A673 (cell line): ENCODE measurements around the gene SCUBE2. TPM values are rescaled to one million over a fixed set of nuclear protein-coding genes. Genes with fewer than 3 reads are reported as not detected.

ENCODE experiments used
- BruUV-seq: library from RNA; stranded (reverse); fragments of 400-500 nt; replicated peaks from 2 replicates; lab custom pipeline; 2021; lab: Mats Ljungman, UMichigan
- CTCF ChIA-PET: fragments of 300-600 bp; sonication (Branson Sonifier 250); formaldehyde crosslinking; loops from one replicate; lab custom pipeline; 2022; ENCODE audit warnings: antibody characterized with exemption; lab: Charles Lee
- POLR2A ChIA-PET: fragments of 300-600 bp; sonication (Branson Sonifier 250); formaldehyde crosslinking; loops from one replicate; lab custom pipeline; 2022; ENCODE audit warnings: antibody characterized with exemption; ENCODE audit not compliant: low non-redundant PET; lab: Charles Lee
- DNase-seq: peaks from one replicate; pipeline ENCODE4 v3.0.0-alpha.2; 2015; ENCODE audit warnings: low spot score
- H3K27ac ChIP-seq: fragments of 200-600 bp; sonication (generic); 2 replicates; pipeline ENCODE4 v1.5.1; 2016; ENCODE audit warnings: mixed run types, low read depth, mild to moderate bottlenecking, mixed read lengths, antibody characterized with exemption, low read length; ENCODE audit not compliant: poor library complexity, severe bottlenecking
- H3K27me3 ChIP-seq: fragments of 200-600 bp; sonication (generic); replicated peaks from 2 replicates; pipeline ENCODE4 v1.6.1; 2017; ENCODE audit warnings: mixed run types, low read depth, mild to moderate bottlenecking, mixed read lengths, antibody characterized with exemption, low read length; ENCODE audit not compliant: insufficient read depth, poor library complexity
- H3K36me3 ChIP-seq: fragments of 200-600 bp; sonication (generic); 2 replicates; pipeline ENCODE4 v1.6.1; 2016; ENCODE audit warnings: mixed run types, mild to moderate bottlenecking, mixed read lengths, antibody characterized with exemption, low read length; ENCODE audit not compliant: insufficient read depth, poor library complexity, severe bottlenecking
- H3K4me1 ChIP-seq: fragments of 200-600 bp; sonication (generic); 2 replicates; pipeline ENCODE4 v1.6.1; 2017; ENCODE audit warnings: mixed run types, mild to moderate bottlenecking, mixed read lengths, antibody characterized with exemption, low read length; ENCODE audit not compliant: insufficient read depth, poor library complexity, severe bottlenecking
- H3K4me3 ChIP-seq: fragments of 200-600 bp; sonication (generic); 2 replicates; pipeline ENCODE4 v1.5.1; 2016; ENCODE audit warnings: low read depth, mixed run types, mild to moderate bottlenecking, mixed read lengths, low read length; ENCODE audit not compliant: poor library complexity, severe bottlenecking
- H3K9me3 ChIP-seq: fragments of 200-600 bp; sonication (generic); 2 replicates; pipeline ENCODE4 v1.6.1; 2016; ENCODE audit warnings: mixed run types, low read depth, mild to moderate bottlenecking, mixed read lengths, antibody characterized with exemption, low read length; ENCODE audit not compliant: poor library complexity, severe bottlenecking
- EZH2 ChIP-seq: fragments of 200-600 bp; sonication (generic); IDR thresholded peaks from 2 replicates; pipeline ENCODE4 v1.6.1; 2017; ENCODE audit warnings: borderline replicate concordance, low read depth, mild to moderate bottlenecking, mixed read lengths, antibody characterized with exemption, low read length; ENCODE audit not compliant: poor library complexity, severe bottlenecking
- intact Hi-C: fragments of 100-400 bp; cut with micrococcal nuclease; formaldehyde crosslinking; loops from one replicate; pipeline ENCODE4 v1.10.0; 2022; ENCODE audit not compliant: unreplicated experiment
- total RNA-seq: library from RNA; stranded (reverse); gene quantifications from 2 replicates; pipeline ENCODE4 v1.2.3, GENCODE V29; 2021
- TF ChIP-seq, protein P1 (sequence below): fragments of 300-800, 200-600 bp; sonication (generic); conservative IDR thresholded peaks from 2 replicates; pipeline ENCODE4 v1.5.1; 2017; ENCODE audit warnings: low read depth, mild to moderate bottlenecking, antibody characterized with exemption, low read length, moderate library complexity, mixed read lengths

The SCUBE2 gene
- total RNA-seq, 1 experiment from 2014 or later: 1.4 TPM

DNA sequence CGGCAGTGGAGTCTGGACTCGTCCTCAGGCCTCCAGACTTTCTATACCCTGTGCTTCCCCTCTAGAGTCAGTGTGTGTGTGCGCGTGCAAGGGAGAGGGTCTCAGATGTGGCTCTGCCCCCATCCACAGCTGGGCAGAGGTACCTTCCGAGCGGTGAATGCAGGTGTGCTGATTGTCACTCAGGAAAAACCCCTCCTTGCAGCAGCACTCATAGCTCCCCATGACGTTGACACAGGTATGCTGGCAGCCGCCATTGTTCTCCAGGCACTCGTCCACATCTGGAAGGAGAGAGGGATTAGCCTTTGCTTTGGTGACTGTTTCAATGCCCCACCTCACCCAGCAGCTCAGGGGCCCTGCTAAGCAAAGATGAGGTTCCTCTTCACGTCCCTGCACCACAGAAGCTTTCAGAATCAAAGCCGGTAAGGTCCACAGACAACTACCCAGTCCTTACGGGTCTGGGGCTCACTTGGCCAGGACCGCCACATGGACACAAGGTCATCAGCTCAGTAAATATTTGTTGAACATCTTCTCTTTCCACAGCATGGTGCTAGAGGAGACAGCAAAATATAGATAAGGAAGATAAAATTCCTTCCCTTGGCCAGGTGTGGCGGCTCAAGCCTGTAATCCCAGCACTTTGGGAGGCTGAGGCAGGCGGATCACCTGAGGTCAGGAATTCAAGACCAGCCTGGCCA lies 16.9 kb downstream of the SCUBE2 start:
- DNase-seq: no peak
- H3K36me3 ChIP-seq: no peaks in the 10 kb centered on the region
- no peaks in the 10 kb centered on the region for H3K27me3 ChIP-seq
- BruUV-seq: no TSS peak
- ChIA-PET POLR2A (no interaction called here), CTCF (interaction anchor here (0.6 kb wide), 1 partner anchor 460 kb away, joined by 7 read pairs; no protein-coding TSS in a partner anchor)
- H3K27ac ChIP-seq: no peak overlapping the region
- intact Hi-C loops: no loop called here
- TF ChIP-seq, protein P1, sequence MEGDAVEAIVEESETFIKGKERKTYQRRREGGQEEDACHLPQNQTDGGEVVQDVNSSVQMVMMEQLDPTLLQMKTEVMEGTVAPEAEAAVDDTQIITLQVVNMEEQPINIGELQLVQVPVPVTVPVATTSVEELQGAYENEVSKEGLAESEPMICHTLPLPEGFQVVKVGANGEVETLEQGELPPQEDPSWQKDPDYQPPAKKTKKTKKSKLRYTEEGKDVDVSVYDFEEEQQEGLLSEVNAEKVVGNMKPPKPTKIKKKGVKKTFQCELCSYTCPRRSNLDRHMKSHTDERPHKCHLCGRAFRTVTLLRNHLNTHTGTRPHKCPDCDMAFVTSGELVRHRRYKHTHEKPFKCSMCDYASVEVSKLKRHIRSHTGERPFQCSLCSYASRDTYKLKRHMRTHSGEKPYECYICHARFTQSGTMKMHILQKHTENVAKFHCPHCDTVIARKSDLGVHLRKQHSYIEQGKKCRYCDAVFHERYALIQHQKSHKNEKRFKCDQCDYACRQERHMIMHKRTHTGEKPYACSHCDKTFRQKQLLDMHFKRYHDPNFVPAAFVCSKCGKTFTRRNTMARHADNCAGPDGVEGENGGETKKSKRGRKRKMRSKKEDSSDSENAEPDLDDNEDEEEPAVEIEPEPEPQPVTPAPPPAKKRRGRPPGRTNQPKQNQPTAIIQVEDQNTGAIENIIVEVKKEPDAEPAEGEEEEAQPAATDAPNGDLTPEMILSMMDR: no peak
- TF ChIP-seq EZH2: no peak
- H3K9me3 ChIP-seq: no peaks in the 10 kb centered on the region
- H3K4me1 ChIP-seq: no peaks in the 10 kb centered on the region
- no peak overlapping the region for H3K4me3 ChIP-seq

DNA sequence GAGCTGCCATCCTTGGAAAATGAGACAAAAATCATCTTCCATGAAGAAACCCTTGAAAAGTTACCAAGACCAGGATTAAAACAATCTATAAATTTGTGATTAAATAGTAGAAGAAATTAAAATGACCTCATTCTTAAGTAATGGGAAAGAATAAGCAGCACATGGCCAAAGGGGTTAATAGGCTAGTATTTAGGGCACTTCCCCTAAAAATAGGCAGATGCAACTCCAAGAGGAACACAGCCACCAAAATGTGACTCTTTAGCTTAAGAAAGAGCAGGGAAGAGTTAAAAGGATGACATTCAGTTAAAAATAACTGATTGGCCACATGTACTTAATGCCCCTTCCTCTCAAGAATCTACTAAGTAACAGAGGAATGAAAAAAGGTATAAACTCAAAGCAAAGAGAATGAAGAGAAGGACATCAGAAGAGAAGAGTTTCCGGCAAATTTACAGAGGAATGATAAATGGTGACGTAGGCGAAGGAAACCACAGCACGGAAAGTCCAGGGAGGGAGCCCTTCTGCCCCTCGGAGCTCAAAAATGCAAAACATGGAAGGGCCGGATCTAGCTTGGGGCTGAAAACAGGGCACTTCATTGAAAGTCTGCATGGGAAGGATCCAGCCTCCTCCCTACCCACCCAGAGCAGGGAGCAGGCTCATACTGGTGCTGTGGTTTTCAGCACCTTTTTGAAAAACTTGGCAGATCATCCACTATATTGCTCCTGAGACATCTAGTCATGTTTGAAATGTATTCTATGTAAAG lies 17.8 kb downstream of the SCUBE2 start:
- BruUV-seq: no TSS peak
- ChIA-PET CTCF (no interaction called here), POLR2A (no interaction called here)
- TF ChIP-seq EZH2: no peak
- TF ChIP-seq, protein P1: no peak
- Histone ChIP-seq H3K27ac (no peak overlapping the region), H3K9me3 (no peaks in the 10 kb centered on the region), H3K4me1 (no peaks in the 10 kb centered on the region), H3K4me3 (no peak overlapping the region), H3K36me3 (no peaks in the 10 kb centered on the region), H3K27me3 (no peaks in the 10 kb centered on the region)
- intact Hi-C loops: no loop called here
- DNase-seq: no peak

DNA sequence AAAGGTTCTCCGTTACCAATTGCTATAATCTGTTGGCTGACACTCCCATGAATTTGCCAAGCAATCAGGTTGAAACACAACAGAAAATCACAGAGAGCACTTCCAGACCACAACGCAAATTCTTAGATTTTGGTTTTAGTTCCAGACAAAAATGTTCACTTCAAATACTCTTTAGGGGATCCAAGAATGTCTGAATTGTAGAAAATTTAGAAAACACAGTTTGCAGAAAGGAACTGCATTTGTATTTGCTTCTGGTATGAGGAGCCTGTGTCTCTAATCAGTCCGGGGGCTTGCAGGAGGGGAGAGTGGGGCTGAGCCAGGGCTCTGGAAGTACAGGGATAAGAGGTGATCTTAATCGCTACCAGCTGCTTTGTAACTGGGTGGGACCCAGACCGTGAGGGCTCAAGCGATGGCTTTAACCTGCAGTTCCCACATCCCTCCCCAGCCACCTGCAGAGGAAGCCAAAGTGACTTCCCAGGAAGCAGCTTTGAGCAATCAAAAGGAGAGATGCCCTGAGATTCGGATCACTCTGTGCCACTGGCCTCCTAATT lies 18.7 kb downstream of the SCUBE2 start:
- Histone ChIP-seq H3K4me3 (no peak overlapping the region), H3K9me3 (no peaks in the 10 kb centered on the region), H3K27ac (no peak overlapping the region), H3K36me3 (no peaks in the 10 kb centered on the region), H3K4me1 (no peaks in the 10 kb centered on the region), H3K27me3 (no peaks in the 10 kb centered on the region)
- intact Hi-C loops: no loop called here
- no TSS peak for BruUV-seq
- TF ChIP-seq, protein P1: no peak
- no peak for TF ChIP-seq EZH2
- POLR2A ChIA-PET: no interaction called here
- CTCF ChIA-PET: no interaction called here
- DNase-seq: no peak
